ENCODE measurements around the gene CTTN. TPM values are rescaled to one million over a fixed set of nuclear protein-coding genes. Genes with fewer than 3 reads are reported as not detected.

The CTTN gene
- total RNA-seq, 1 donor from 2014 or later, result 227 TPM

GRCh38 chr11:70353329-70353728 is 45.0 kb upstream of the CTTN start:
- H3K27me3 ChIP-seq, result no peaks in the 10 kb centered on the region
- H3K36me3 ChIP-seq, result peaks cover 0 to 53% of the 10 kb centered on the region in 2 donors
- no peaks in the 10 kb centered on the region for H3K4me1 ChIP-seq
- DNase-seq (ENCODE audit: extremely low spot score in 2 of 2), result no peak
- no peak overlapping the region for H3K4me3 ChIP-seq
- intact Hi-C loops (cut with DNase I), result no loop called here
- H3K27ac ChIP-seq, result no peak overlapping the region
- no peaks in the 10 kb centered on the region for H3K9me3 ChIP-seq
- no peak for TF ChIP-seq POLR2AphosphoS5 (IDR thresholded peaks at IDR 0.05; ENCODE audit: insufficient read depth in 1 of 2, low read depth in 1 of 2)
- no peak for TF ChIP-seq POLR2A (IDR thresholded peaks at IDR 0.05)
- no peak for TF ChIP-seq CTCF (IDR thresholded peaks at IDR 0.05)

GRCh38 chr11:70353900-70354568 is 44.3 kb upstream of the CTTN start:
- no peak overlapping the region for H3K4me3 ChIP-seq
- H3K27ac ChIP-seq, result no peak overlapping the region
- intact Hi-C loops (cut with DNase I), result no loop called here
- no peaks in the 10 kb centered on the region for H3K9me3 ChIP-seq
- H3K36me3 ChIP-seq, result peaks cover 0 to 52% of the 10 kb centered on the region in 2 donors
- no peak for TF ChIP-seq POLR2A (IDR thresholded peaks at IDR 0.05)
- TF ChIP-seq POLR2AphosphoS5 (IDR thresholded peaks at IDR 0.05; ENCODE audit: insufficient read depth in 1 of 2, low read depth in 1 of 2), result no peak
- no peak for TF ChIP-seq CTCF (IDR thresholded peaks at IDR 0.05)
- DNase-seq (ENCODE audit: extremely low spot score in 2 of 2), result no peak
- no peaks in the 10 kb centered on the region for H3K27me3 ChIP-seq
- no peaks in the 10 kb centered on the region for H3K4me1 ChIP-seq

- peaks cover 0 to 49% of the 10 kb centered on the region in 2 donors for H3K36me3 ChIP-seq
Measured at GRCh38 chr11:70354629-70355028, 43.7 kb upstream of the CTTN start.

GRCh38 chr11:70358753-70359152 is 39.6 kb upstream of the CTTN start:
- Histone ChIP-seq H3K4me1 (no peaks in the 10 kb centered on the region), H3K27ac (no peak overlapping the region), H3K36me3 (peaks cover 0 to 68% of the 10 kb centered on the region in 2 donors), H3K9me3 (no peaks in the 10 kb centered on the region), H3K4me3 (no peak overlapping the region), H3K27me3 (no peaks in the 10 kb centered on the region)
- intact Hi-C loops (cut with DNase I), result no loop called here
- DNase-seq (ENCODE audit: extremely low spot score in 2 of 2), result no peak
- TF ChIP-seq CTCF (IDR thresholded peaks at IDR 0.05) (no peak), POLR2AphosphoS5 (IDR thresholded peaks at IDR 0.05; ENCODE audit: insufficient read depth in 1 of 2, low read depth in 1 of 2) (no peak), POLR2A (IDR thresholded peaks at IDR 0.05) (no peak)

More at GRCh38 chr11:70354629-70355028, 43.7 kb upstream of the CTTN start:
- Histone ChIP-seq H3K9me3 (no peaks in the 10 kb centered on the region), H3K27ac (no peak overlapping the region), H3K27me3 (no peaks in the 10 kb centered on the region), H3K4me3 (no peak overlapping the region), H3K4me1 (no peaks in the 10 kb centered on the region)
- TF ChIP-seq CTCF (IDR thresholded peaks at IDR 0.05) (no peak), POLR2A (IDR thresholded peaks at IDR 0.05) (no peak), POLR2AphosphoS5 (IDR thresholded peaks at IDR 0.05; ENCODE audit: insufficient read depth in 1 of 2, low read depth in 1 of 2) (no peak)
- intact Hi-C loops (cut with DNase I), result no loop called here
- DNase-seq (ENCODE audit: extremely low spot score in 2 of 2), result no peak

- Histone ChIP-seq H3K4me3 (no peak overlapping the region), H3K27ac (no peak overlapping the region), H3K27me3 (no peaks in the 10 kb centered on the region), H3K9me3 (no peaks in the 10 kb centered on the region), H3K4me1 (peaks cover 7% of the 10 kb centered on the region), H3K36me3 (peaks cover 0 to 62% of the 10 kb centered on the region in 2 donors)
- TF ChIP-seq POLR2AphosphoS5 (IDR thresholded peaks at IDR 0.05; ENCODE audit: insufficient read depth in 1 of 2, low read depth in 1 of 2), result no peak
- TF ChIP-seq CTCF (IDR thresholded peaks at IDR 0.05), result no peak
- TF ChIP-seq POLR2A (IDR thresholded peaks at IDR 0.05), result no peak
- intact Hi-C loops (cut with DNase I), result no loop called here
- DNase-seq (ENCODE audit: extremely low spot score in 2 of 2), result no peak
Measured at GRCh38 chr11:70359451-70360205, 38.7 kb upstream of the CTTN start.
